NCI-H524 (cell line): ENCODE results near the gene RHEB.

Experiments used
- DNase-seq, 2 experiments: peaks; one replicate each; lab custom pipeline; 2025; lab: John Stamatoyannopoulos, UW

The RHEB gene

DNA sequence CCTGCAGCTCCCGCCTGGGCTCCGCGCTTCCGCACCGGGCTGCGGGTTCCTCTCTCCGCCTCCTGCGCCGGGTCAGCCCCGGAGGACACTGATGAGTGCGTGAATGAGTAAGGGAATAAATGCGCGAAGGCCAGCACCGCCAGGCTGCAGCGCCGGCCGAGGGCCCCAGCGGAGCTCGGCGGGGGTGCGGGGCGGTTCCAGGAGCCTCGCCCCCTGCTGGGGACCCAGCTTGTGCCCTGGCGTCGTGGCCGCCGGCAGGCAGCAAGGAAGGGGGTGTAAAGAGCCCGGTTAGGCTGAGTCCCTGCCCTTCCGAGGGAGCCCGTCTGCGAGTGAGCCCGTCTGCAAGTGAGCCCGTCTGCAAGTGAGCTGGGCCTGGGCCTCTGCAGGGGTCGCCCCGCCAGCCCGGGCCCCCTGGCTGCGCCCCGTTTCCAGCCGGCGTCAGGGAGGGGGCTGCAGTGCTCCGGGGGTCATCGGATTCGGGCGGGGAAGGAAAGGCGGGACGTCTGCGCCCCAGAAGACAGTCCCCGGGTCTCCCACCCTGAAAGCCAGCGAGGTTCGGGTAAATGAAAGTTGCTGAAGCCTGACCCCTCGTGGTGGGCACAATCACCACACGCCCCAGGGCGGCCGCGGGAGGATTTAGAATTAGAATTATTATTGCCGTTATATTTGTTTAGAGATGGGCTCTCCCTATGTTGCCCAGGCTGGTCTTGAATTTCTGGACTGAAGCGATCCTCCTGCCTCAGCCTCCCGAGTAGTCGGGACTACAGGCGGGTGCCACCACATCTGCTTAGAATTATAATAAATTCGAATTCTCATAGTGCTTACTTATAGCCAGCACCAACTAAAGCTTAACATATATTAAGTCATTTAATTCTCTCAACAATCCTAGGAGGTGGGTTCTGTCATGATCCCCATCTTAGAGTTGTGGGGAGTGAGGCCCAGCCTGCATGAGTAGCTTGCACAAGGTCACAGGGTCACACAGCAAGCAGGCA, 71.1 kb downstream of the RHEB start:
- peak in 1 of 2 experiments; percentile 47 for DNase-seq

DNA sequence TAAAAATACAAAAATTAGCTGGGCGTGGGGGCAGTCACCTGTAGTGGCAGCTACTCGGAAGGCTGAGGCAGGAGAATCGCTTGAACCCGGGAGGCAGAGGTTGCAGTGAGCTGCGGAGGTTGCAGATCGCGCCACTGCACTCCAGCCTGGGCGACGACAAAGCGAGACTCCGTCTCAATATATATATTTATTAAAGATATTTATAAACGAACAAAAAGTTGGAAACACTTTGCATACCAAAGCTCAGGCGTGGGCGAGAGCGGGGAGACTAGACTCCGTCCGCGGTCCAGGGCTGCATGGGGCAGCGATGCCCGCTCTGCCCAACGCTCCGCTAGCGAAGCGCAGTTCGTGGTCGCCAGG, 71.8 kb downstream of the RHEB start:
- no peak for DNase-seq

GRCh38 chr7:151447312-151447711, 72.4 kb downstream of the RHEB start:
- DNase-seq: no peak

- no peak for DNase-seq
These were observed 73.3 kb downstream of the RHEB start for GRCh38 chr7:151446412-151446811.

- no peak for DNase-seq
These were observed 75.1 kb downstream of the RHEB start for GRCh38 chr7:151444632-151445031.

DNA sequence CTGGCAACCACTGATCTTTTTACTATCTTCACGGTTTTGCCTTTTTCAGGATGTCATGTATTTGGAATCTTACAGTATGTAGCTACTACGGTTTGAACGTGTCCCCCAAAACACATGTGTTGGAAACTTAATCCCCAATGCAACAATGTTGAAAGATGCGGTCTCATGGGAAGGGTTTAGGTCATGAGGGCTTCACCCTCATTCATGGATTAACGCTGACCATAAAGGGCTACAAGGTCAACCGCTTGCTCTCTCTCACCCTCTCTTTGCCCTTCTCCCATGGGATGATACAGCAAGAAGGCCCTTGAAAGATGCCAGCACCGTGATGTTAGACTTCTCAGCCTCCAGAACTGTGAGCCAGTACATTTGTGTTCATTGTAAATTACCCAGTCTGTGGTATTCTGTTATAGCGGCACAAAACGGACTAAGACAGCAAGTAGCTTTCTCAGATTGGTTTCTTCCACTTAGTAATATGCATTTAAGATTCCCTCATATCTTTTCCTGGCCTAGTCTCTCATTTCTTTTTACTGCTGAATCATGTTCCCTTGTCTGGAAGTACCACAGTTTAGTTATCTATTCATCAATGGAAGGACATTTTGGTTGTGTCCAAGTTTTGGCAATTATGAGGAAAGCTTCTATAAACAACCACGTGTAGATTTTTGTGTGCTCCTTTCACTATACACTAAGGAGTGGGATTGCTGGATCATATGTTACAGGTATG, 76.8 kb downstream of the RHEB start:
- DNase-seq: no peak

DNA sequence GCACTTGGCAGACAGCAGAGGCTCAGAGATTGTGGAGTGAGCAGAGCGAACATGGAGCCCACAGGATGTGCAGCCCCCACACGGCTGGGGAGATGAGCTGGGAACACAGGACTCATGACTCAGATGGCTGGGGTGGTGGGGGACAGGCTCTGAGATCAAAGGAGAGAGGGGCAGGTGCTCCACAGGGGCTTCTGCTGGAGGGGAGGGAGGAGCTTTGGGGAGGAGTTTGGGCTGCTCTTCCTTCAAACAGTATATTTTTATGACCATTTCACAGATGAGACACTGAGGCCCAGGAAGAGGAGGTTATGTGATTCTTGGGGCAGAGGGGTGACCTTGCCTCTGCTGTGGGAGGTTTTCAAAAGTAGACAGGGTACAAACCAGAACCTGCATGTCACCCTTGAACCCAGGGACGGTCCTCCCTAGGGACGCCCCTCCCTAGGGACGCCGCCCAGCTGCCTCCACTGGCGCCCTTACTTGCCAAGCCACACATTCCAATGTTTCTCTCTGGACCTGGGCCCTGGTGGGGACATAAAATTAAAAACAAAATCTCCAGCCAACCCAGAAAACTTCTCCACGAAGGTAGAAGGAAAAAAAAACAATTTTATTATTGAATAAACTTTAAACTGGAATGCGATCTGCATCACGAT, 78.8 kb downstream of the RHEB start:
- DNase-seq: no peak

GRCh38 chr7:151439855-151440798, 79.6 kb downstream of the RHEB start, which contains the start of gene CRYGN:
TSS of gene CRYGN (minus strand) at chr7:151440141. CDS start at chr7:151439917, 224 bp downstream.
- DNase-seq: peak in 1 of 2 experiments; percentile 24

GRCh38 chr7:151438864-151439601, 80.7 kb downstream of the RHEB start:
- DNase-seq: no peak

GRCh38 chr7:151437866-151438516, 81.7 kb downstream of the RHEB start:
- DNase-seq: no peak

GRCh38 chr7:151437159-151437553, 82.5 kb downstream of the RHEB start:
- no peak for DNase-seq

DNA sequence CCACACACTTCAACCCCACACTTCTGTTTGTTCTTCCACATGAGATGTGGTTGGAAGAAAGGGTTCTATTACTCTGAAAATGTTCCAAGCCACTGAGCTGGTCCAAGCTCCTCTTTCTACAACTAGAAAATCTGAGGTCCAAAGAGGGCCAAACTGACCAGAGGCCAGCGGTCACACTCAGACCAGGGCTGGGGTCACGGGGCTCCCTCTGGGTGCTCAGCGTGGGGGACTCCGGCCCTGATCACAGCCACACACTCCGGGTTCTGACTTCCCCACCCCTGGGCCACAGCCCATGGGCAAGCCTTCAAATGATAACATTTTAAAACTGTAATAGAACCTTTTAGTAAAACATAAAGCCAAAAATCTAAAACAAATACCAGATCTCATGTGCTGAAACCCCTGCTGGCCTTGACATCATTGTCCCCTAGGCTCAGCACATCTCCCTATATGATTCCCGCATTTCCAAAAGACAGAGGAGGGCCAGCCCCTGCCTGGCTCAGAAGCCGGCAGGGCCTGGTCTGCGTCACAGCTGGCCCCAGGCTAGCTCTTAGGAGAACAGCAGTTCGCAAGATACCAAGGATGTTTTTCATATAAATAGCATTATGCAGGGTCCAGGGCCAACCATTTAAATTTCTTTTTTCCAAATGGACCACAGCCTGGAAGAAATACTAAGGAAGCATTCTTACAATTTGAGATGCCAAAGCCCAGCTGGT, 83.1 kb downstream of the RHEB start:
- no peak for DNase-seq

GRCh38 chr7:151435971-151436370, 83.7 kb downstream of the RHEB start:
- no peak for DNase-seq

DNA sequence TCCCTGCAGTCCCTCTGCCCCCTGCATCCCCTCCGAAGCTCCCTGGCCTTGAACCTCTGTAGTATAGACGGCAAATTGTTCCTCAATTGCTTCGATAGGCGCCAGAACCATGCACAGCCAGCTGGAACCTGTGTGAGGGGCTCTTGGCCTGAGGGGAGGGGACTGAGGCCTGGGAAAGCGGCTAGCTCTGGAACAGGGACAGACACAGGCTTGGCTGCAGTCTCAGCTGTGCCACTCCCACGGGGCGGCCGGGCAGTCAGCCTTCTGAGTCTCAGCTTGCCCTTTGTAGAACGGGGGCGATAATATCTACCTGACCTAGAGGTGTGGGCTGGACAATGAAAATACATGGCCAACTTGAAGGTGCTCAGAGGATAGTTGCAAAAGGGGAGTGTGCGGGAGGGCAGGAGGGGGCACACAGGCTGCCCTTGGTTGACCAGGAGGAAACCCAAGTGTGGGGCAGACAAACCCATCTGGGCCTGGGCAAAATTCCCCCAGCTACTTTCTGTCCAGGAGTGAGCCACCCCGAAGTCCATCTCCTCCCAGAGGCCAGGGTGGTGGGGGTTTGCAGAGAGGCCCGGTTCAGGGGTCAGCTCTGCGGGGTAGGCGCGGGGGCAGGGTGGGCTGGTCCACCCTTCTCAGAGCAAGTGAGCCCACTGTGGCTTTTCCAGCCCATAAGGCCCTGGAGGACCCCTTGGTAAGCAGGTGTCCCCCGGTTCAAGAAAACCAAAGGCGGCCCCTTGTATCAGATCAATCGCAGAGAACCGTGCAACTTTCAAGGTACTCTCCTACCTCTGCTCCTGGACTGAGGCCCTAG, 84.4 kb downstream of the RHEB start:
- no peak for DNase-seq

DNA sequence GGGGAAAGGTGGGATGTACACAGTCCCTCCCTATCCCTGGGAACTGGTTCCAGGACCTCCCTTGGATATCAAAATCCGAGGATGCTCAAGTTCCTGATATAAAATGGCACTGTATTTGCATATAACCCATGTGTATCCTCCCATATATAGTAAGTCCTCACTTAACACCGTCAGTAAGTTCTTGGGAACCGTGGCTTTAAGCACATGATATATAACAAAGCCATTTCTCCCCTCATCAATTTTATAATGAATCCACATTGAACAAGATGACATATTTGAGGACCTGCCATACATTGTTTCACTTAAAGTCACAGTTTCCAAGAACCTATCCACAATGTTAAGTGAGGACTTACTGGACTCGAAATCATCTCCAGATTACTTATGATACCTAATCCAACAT, 85.1 kb downstream of the RHEB start:
- DNase-seq: no peak

DNA sequence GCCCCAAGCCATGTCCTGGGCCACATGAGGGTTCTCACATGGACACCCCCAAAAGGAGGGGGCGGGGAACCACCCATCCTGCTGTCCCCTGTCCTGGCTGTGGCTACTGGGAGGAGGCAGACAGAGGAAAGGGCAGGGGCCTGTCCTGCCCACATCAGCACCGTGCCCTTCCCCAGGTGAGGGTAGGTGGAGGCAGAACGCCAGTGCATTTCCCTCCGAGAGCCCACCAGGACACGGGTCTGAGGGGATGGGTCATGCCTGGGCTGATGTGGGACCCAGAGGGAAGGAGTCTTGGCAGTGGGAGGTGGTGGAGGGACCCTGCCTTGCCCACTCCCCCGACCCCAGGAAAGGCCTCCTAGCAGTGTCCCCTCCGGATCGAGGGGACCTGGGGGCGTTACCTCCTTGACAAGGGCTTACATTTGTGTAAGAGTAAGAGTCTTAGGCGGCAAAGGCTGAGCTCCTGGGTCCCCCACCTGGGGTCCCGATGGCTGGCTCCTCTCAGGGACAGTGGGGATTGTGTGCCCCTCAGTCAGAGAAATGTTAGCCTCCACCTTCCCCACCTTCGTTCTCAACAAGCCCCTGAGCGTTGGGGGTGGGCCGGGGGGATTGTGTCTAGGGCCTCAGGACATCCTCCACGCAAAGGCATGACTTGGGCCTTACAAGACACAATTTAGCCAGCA, 85.8 kb downstream of the RHEB start:
- DNase-seq: no peak

DNA sequence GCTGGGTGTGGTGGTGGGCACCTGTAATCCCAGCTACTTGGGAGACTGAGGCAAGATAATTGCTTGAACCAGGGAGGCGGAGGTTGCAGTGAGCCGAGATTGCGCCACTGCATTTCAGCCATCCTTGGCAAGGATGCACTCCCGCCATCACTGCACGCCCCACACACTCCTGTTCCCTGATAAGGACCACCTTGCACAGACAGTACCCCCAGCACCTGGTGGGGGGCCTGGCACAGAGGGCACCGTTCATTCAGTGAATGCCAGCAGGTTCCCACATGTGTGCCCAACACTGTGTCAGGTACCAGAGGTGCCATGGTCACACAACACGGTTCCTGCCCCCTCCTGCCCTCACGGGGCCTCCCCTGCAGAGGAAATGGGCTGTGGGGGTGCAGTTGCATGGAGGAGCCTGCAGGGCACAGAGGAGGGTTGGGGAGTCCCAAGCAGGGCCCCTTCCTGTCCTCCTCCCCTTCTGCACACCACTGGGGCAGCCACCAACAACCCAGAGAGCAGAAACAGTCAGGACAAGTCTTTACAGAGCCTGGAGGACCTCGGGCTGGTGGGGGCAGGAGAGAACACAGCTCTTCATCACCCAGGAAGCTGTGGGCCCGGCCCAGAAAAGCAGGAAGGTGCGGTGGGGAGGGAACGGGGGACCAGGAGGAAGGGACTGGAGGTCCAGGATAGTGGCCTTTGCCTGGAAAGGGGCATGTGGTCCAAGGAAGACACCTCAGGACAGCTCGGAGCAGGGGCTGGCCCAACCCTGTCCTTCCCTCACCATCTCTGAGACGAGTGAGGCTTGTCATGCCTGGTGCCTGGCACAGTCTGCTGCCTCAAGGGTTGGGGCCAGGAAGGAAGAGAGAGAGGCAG, 86.8 kb downstream of the RHEB start:
- no peak for DNase-seq
